GM12873 (cell line): ENCODE results near the gene CLEC4D.

Experiments
- CTCF ChIP-seq: IDR thresholded peaks from 2 replicates; pipeline ENCODE4 v1.5.1; 2012; ENCODE audit warnings: low read depth, mild to moderate bottlenecking, moderate library complexity, low read length, control low read depth; ENCODE audit not compliant: insufficient read depth; ENCODE audit errors: missing control alignments

Gene CLEC4D

GRCh38 chr12:8541562-8541961 is 28.3 kb downstream of the CLEC4D start:
- TF ChIP-seq CTCF: no peak

- peak; percentile 82 for TF ChIP-seq CTCF
Observed at GRCh38 chr12:8544295-8544694, 31.0 kb downstream of the CLEC4D start.

- TF ChIP-seq CTCF: no peak
Observed at GRCh38 chr12:8546591-8546990, 33.3 kb downstream of the CLEC4D start.

- no peak for TF ChIP-seq CTCF
Observed at GRCh38 chr12:8547645-8548044, 34.3 kb downstream of the CLEC4D start.

- TF ChIP-seq CTCF: no peak
Observed at GRCh38 chr12:8548192-8548591, 34.9 kb downstream of the CLEC4D start.

- TF ChIP-seq CTCF: no peak
Observed at GRCh38 chr12:8549381-8549780, 36.1 kb downstream of the CLEC4D start.

- peak; percentile 9 for TF ChIP-seq CTCF
Observed at GRCh38 chr12:8553088-8553627, 39.9 kb downstream of the CLEC4D start.
